IMR-90 (cell line): Measurements from ENCODE around the gene DNAJC13. TPM values are rescaled to one million over a fixed set of nuclear protein-coding genes. Genes with fewer than 3 reads are reported as not detected.

ENCODE experiments used
- ATAC-seq: fragments of 200-7000 bp; cut with Tn5 transposase; 2 replicates; pipeline ENCODE4 v1.9.1; 2020; ENCODE audit warnings: low read depth, mild to moderate bottlenecking, moderate library complexity
- BruUV-seq: library from RNA; stranded (reverse); fragments of 400-500 nt; replicated peaks from 2 replicates; lab custom pipeline; 2021; lab: Mats Ljungman, UMichigan
- CTCF ChIA-PET: fragments of 300-600 bp; formaldehyde crosslinking; extraction: SDS; loops from one replicate; lab custom pipeline; 2021; ENCODE audit warnings: antibody characterized with exemption; lab: Yijun Ruan, JAX
- POLR2A ChIA-PET: fragments of 300-600 bp; sonication (Branson Sonifier 250); formaldehyde crosslinking; loops from one replicate; lab custom pipeline; 2022; ENCODE audit warnings: antibody characterized with exemption; ENCODE audit not compliant: unreplicated experiment; lab: Charles Lee
- DNase-seq: peaks from one replicate; pipeline ENCODE4 v3.0.0; 2013
- H2AFZ ChIP-seq: replicated peaks from 2 replicates; pipeline ENCODE3; 2013; ENCODE audit warnings: low read length, mild to moderate bottlenecking; ENCODE audit not compliant: poor library complexity
- H2AK5ac ChIP-seq: 2 replicates; pipeline ENCODE4 v1.6.1; 2013; ENCODE audit warnings: low read depth, low read length, inconsistent platforms
- H2AK9ac ChIP-seq: replicated peaks from 2 replicates; pipeline ENCODE3; 2013; ENCODE audit warnings: mild to moderate bottlenecking, low read depth, low read length, moderate library complexity; ENCODE audit not compliant: poor library complexity
- H2BK120ac ChIP-seq: 2 replicates; pipeline ENCODE4 v1.6.1; 2013; ENCODE audit warnings: low read depth, low read length, inconsistent platforms
- H2BK15ac ChIP-seq: 3 replicates; pipeline ENCODE4 v1.6.1; 2013; ENCODE audit warnings: low read depth, low read length, inconsistent platforms
- H2BK20ac ChIP-seq: 2 replicates; pipeline ENCODE4 v1.6.1; 2013; ENCODE audit warnings: low read depth, mild to moderate bottlenecking, inconsistent platforms, low read length, moderate library complexity
- H2BK5ac ChIP-seq: 2 replicates; pipeline ENCODE4 v1.6.1; 2013; ENCODE audit warnings: mild to moderate bottlenecking, low read depth, low read length, inconsistent platforms; ENCODE audit not compliant: poor library complexity, severe bottlenecking
- H3K14ac ChIP-seq: replicated peaks from 2 replicates; pipeline ENCODE4 v1.6.1; 2013; ENCODE audit warnings: low read depth, low read length, inconsistent platforms
- H3K18ac ChIP-seq: 2 replicates; pipeline ENCODE4 v1.6.1; 2013; ENCODE audit warnings: low read depth, low read length, control low read depth
- H3K23ac ChIP-seq: 2 replicates; pipeline ENCODE4 v1.6.1; 2013; ENCODE audit warnings: low read depth, low read length, inconsistent platforms
- H3K27ac ChIP-seq: 2 replicates; pipeline ENCODE4 v1.5.1; 2013; ENCODE audit warnings: mild to moderate bottlenecking, control low read depth, low read length; ENCODE audit not compliant: insufficient read depth
- H3K27me3 ChIP-seq: 2 replicates; pipeline ENCODE4 v1.6.1; 2013; ENCODE audit warnings: low read length; ENCODE audit not compliant: control insufficient read depth, insufficient read depth
- H3K36me3 ChIP-seq: 2 replicates; pipeline ENCODE4 v1.6.1; 2013; ENCODE audit warnings: low read length, mixed read lengths; ENCODE audit not compliant: control insufficient read depth, insufficient read depth
- H3K4ac ChIP-seq: 2 replicates; pipeline ENCODE4 v1.6.1; 2013; ENCODE audit warnings: low read depth, low read length, inconsistent platforms
- H3K4me1 ChIP-seq: 2 replicates; pipeline ENCODE4 v1.6.1; 2013; ENCODE audit warnings: low read length, mixed read lengths; ENCODE audit not compliant: control insufficient read depth, insufficient read depth
- H3K4me2 ChIP-seq: 2 replicates; pipeline ENCODE4 v1.6.1; 2013; ENCODE audit warnings: low read depth, mild to moderate bottlenecking, control low read depth, low read length, moderate library complexity
- H3K4me3 ChIP-seq: 2 replicates; pipeline ENCODE4 v1.5.1; 2013; ENCODE audit warnings: low read depth, mild to moderate bottlenecking, control low read depth, low read length, moderate library complexity; ENCODE audit not compliant: insufficient read depth
- H3K56ac ChIP-seq: 2 replicates; pipeline ENCODE4 v1.6.1; 2013; ENCODE audit warnings: low read length, inconsistent platforms; ENCODE audit not compliant: insufficient read depth; ENCODE audit errors: extremely low read depth
- H3K79me1 ChIP-seq, 2 experiments: 2 replicates each; pipeline ENCODE4 v1.6.1; 2013; ENCODE audit warnings: low read length in 2 of 2, inconsistent platforms in 1 of 2, low read depth in 1 of 2
- H3K9ac ChIP-seq: 2 replicates; pipeline ENCODE4 v1.6.1; 2013; ENCODE audit warnings: low read depth, low read length, control low read depth
- H3K9me1 ChIP-seq: 2 replicates; pipeline ENCODE4 v1.6.1; 2013; ENCODE audit warnings: low read length, inconsistent platforms; ENCODE audit not compliant: insufficient read depth
- H3K9me3 ChIP-seq: 2 replicates; pipeline ENCODE4 v1.6.1; 2013; ENCODE audit warnings: low read length; ENCODE audit not compliant: control insufficient read depth, insufficient read depth
- H4K20me1 ChIP-seq: 2 replicates; pipeline ENCODE4 v1.6.1; 2013; ENCODE audit warnings: low read length, inconsistent platforms; ENCODE audit not compliant: insufficient read depth
- H4K5ac ChIP-seq: 2 replicates; pipeline ENCODE4 v1.6.1; 2013; ENCODE audit warnings: mild to moderate bottlenecking, low read depth, low read length, control low read depth
- H4K8ac ChIP-seq, 2 experiments: 2 replicates each; pipeline ENCODE4 v1.6.1; 2013; ENCODE audit warnings: low read depth in 2 of 2, low read length in 2 of 2, control low read depth in 1 of 2, inconsistent platforms in 1 of 2
- H4K91ac ChIP-seq: 2 replicates; pipeline ENCODE4 v1.6.1; 2013; ENCODE audit warnings: low read depth, low read length, inconsistent platforms; ENCODE audit not compliant: insufficient read depth
- CTCF ChIP-seq: conservative IDR thresholded peaks from 2 replicates; pipeline ENCODE4 v1.5.1; 2012; ENCODE audit warnings: mild to moderate bottlenecking, low read depth, low read length, improper control_type of control experiment
- ELK1 ChIP-seq: fragments of 150-350 bp; IDR thresholded peaks from 2 replicates; pipeline ENCODE4 v1.6.1; 2016; ENCODE audit warnings: low read depth, mild to moderate bottlenecking, low read length, moderate library complexity, borderline replicate concordance
- MAFK ChIP-seq: IDR thresholded peaks from 2 replicates; pipeline ENCODE4 v1.6.1; 2012; ENCODE audit warnings: low read depth, low read length, improper control_type of control experiment
- MXI1 ChIP-seq: IDR thresholded peaks from 2 replicates; pipeline ENCODE4 v1.6.1; 2012; ENCODE audit warnings: low read depth, mild to moderate bottlenecking, low read length, moderate library complexity, borderline replicate concordance
- POLR2A ChIP-seq: IDR thresholded peaks from 2 replicates; pipeline ENCODE4 v1.6.1; 2012; ENCODE audit warnings: mild to moderate bottlenecking, low read depth, low read length
- RFX5 ChIP-seq: IDR thresholded peaks from 2 replicates; pipeline ENCODE4 v1.8.0; 2012; ENCODE audit warnings: low read depth, mild to moderate bottlenecking, low read length, moderate library complexity
- WGBS, 2 experiments: methylation state at CpG; one replicate each; pipeline versions ENCODE4 v1.1.5 to v1.1.7; 2013; ENCODE audit warnings: missing lambda C conversion rate in 2 of 2; ENCODE audit not compliant: insufficient read length in 1 of 2; ENCODE audit errors: extremely low coverage in 2 of 2; 5-methylcytosine and 5-hydroxymethylcytosine counted together
- dilution Hi-C: fragments of 300-500 bp; cut with HindIII; formaldehyde crosslinking; loops from one replicate; pipeline ENCODE4 v1.14.3; 2018; ENCODE audit warnings: low sequenced_read_pairs; ENCODE audit not compliant: unreplicated experiment
- in situ Hi-C: fragments of 300-500 bp; cut with MboI; formaldehyde crosslinking; loops from 3 replicates; pipeline ENCODE4 v1.14.3; 2019; ENCODE audit warnings: low sequenced_read_pairs, inconsistent platforms, mixed read lengths
- intact Hi-C: fragments of 100-400 bp; cut with micrococcal nuclease; formaldehyde crosslinking; loops from 2 replicates; pipeline ENCODE4 v1.10.0; 2022
- polyA plus RNA-seq, 3 experiments: library from polyadenylated mRNA; depleted of rRNA; stranded (reverse); fragments of >200 nt; gene quantifications; 2 replicates each; pipeline ENCODE4 v1.2.3, GENCODE V29; 2012; ENCODE audit warnings: low replicate concordance in 1 of 3
- total RNA-seq: library from RNA; depleted of rRNA; stranded (reverse); fragments of >200 nt; gene quantifications from 2 replicates; pipeline ENCODE4 v1.2.3, GENCODE V29; 2012

Gene DNAJC13
- total and polyA plus RNA-seq, 2 of the 4 experiments (the other 2 are of a cell fraction) = 16.4 to 48.6 TPM

- Histone ChIP-seq H4K8ac (no peak overlapping the region), H3K9me1 (no peaks in the 10 kb centered on the region), H3K36me3 (peaks cover 7% of the 10 kb centered on the region), H2AK5ac (no peak overlapping the region), H3K9me3 (no peaks in the 10 kb centered on the region), H3K4me1 (no peaks in the 10 kb centered on the region; the same call in 1 of the 2 replicates), H3K79me1 (no peaks in the 10 kb centered on the region), H3K27ac (no peak overlapping the region), H3K9ac (no peak overlapping the region), H3K4me3 (no peak overlapping the region), H4K5ac (no peak overlapping the region), H3K4me2 (no peak overlapping the region), H3K27me3 (no peaks in the 10 kb centered on the region), H4K20me1 (no peaks in the 10 kb centered on the region), H2BK5ac (no peak overlapping the region), H2AK9ac (no peak overlapping the region), H3K56ac (no peak overlapping the region), H3K23ac (no peak overlapping the region), H4K91ac (no peak overlapping the region), H2BK120ac (no peak overlapping the region), H2BK15ac (no peak overlapping the region), H2AFZ (no peak overlapping the region), H2BK20ac (no peak overlapping the region), H3K18ac (no peak overlapping the region), H3K14ac (no peak overlapping the region), H3K4ac (no peak overlapping the region)
- in situ Hi-C loops (no loop called here), dilution Hi-C loops (no loop called here), intact Hi-C loops (no loop called here)
- WGBS, 2 experiments = no CpG with 5 or more reads among the region's 5 CpGs
- ATAC-seq (no peak), DNase-seq (no peak)
- ChIA-PET CTCF (no interaction called here), POLR2A (no interaction called here)
- no TSS peak for BruUV-seq
- TF ChIP-seq CTCF = no peak
- TF ChIP-seq MXI1 = no peak
- no peak for TF ChIP-seq POLR2A
- no peak for TF ChIP-seq ELK1
- TF ChIP-seq MAFK = no peak
- TF ChIP-seq RFX5 = no peak
Observed at GRCh38 chr3:132573797-132574211, 156.5 kb downstream of the DNAJC13 start.
